Vagina (tissue), 2 donors: ENCODE data around the gene SSBP4.

Experiments
- POLR2A ChIP-seq, 2 donors: fragments of 450-650 bp; IDR thresholded peaks; one replicate each; pipeline ENCODE4 v1.6.1; 2017; ENCODE audit warnings: antibody characterized with exemption in 2 of 2, mild to moderate bottlenecking in 2 of 2, moderate library complexity in 2 of 2
- POLR2AphosphoS5 ChIP-seq, 2 donors: sonication (generic); formaldehyde crosslinking; IDR thresholded peaks; one replicate each; pipeline ENCODE4 v1.9.0; 2017; ENCODE audit warnings: antibody characterized with exemption in 2 of 2, mild to moderate bottlenecking in 2 of 2, low read depth in 1 of 2; ENCODE audit not compliant: insufficient read depth in 1 of 2
- TF ChIP-seq, protein P1 (sequence below), 3 experiments: fragments of 450-650 bp in 2 of 3; fragments of 200-600 bp in 1 of 3; sonication (generic) in 1 of 3; IDR thresholded peaks; one replicate each; pipeline ENCODE4 v1.5.1; 2017 to 2019; ENCODE audit warnings: antibody characterized with exemption in 3 of 3, mild to moderate bottlenecking in 2 of 3, moderate library complexity in 2 of 3

DNA sequence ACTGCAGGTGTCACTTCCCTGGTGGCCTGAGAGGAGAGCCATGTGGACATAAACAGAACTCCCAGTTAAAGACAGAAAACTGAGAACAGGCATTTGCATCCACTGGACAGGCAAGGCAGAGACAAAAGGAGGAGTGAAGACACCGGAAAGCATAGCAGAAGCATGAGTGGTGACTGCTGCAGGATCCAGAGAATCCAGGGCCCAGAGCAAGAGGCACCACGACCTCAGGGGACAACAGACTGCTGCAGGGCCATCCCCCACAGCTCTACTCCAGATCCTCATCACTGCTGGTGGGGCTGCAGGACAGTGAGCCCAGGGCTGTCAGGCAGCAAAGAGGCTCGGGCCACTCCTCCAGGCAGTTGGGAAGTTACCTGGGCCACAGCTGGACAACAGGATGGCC lies 33.2 kb downstream of the SSBP4 start:
- TF ChIP-seq POLR2A (IDR thresholded peaks at IDR 0.05): no peak
- no peak for TF ChIP-seq POLR2AphosphoS5 (IDR thresholded peaks at IDR 0.05; ENCODE audit: insufficient read depth in 1 of 2, low read depth in 1 of 2)
- TF ChIP-seq, protein P1, sequence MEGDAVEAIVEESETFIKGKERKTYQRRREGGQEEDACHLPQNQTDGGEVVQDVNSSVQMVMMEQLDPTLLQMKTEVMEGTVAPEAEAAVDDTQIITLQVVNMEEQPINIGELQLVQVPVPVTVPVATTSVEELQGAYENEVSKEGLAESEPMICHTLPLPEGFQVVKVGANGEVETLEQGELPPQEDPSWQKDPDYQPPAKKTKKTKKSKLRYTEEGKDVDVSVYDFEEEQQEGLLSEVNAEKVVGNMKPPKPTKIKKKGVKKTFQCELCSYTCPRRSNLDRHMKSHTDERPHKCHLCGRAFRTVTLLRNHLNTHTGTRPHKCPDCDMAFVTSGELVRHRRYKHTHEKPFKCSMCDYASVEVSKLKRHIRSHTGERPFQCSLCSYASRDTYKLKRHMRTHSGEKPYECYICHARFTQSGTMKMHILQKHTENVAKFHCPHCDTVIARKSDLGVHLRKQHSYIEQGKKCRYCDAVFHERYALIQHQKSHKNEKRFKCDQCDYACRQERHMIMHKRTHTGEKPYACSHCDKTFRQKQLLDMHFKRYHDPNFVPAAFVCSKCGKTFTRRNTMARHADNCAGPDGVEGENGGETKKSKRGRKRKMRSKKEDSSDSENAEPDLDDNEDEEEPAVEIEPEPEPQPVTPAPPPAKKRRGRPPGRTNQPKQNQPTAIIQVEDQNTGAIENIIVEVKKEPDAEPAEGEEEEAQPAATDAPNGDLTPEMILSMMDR (IDR thresholded peaks at IDR 0.05): no peak
